ENCODE measurements around the gene IL24.
"Not testable (repeated sequence)": the region's sequence is repeated elsewhere in the genome, so short reads cannot be mapped to it uniquely, and the experiment has no call there.

The IL24 gene, protein sequence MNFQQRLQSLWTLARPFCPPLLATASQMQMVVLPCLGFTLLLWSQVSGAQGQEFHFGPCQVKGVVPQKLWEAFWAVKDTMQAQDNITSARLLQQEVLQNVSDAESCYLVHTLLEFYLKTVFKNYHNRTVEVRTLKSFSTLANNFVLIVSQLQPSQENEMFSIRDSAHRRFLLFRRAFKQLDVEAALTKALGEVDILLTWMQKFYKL

DNA sequence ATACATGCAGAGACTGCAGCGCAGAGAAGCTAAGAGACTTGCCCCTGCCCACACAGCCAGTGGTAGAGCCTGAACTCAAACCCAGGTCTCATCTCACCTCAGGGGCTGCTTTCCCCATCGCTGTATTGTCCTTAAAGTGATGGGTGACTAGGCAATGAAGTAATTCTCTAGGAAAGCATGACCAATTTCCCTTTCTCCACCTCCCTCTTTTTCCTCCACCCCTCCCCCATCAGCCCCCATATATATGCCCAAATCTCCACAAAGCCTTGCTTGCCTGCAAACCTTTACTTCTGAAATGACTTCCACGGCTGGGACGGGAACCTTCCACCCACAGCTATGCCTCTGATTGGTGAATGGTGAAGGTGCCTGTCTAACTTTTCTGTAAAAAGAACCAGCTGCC lies at the start of gene IL24:
Gene IL24, plus strand, starts transcription at position 269 of the 400 bp plus-strand sequence. CDS start 390 bp downstream, outside the sequence.
- DNase-seq (ENCODE audit: low spot score), result no peak

DNA sequence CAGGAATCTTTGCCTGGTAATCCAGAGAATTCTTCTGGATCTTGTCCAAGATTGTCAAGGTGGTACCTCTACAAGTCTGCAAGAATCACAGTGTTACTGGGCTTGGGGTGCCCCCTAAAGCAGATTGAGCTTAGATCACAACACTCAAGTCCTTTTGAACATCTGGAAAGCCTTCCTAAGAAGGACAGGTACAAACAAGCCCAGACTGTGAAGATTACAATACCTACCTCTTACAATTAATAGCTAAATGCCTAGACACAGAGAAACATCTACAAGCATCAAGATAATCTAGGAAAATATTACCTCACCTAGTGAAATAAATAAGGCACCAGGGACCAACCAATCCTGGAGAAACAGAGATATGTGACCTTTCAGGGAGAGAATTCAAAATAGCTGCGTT lies 49.3 kb upstream of the IL24 start:
- no peak for DNase-seq (ENCODE audit: low spot score)

DNA sequence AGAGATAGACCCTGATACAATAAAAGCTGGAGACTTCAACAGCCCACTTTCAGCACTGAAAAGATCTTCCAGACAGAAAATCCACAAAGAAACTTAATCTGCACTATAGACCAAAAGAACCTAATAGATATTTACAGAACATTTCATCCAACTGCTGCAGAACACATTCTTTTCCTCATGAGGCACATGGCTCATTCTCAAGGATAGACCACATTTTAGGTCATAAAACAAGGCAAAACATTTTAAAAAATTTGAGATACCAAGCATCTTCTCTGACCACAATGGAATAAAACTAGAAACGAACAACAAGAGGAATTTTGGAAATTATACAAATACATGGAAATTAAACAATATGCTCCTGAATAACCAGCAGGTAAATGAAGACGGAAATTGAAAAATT lies 46.8 kb upstream of the IL24 start:
- no peak for DNase-seq (ENCODE audit: low spot score)

DNA sequence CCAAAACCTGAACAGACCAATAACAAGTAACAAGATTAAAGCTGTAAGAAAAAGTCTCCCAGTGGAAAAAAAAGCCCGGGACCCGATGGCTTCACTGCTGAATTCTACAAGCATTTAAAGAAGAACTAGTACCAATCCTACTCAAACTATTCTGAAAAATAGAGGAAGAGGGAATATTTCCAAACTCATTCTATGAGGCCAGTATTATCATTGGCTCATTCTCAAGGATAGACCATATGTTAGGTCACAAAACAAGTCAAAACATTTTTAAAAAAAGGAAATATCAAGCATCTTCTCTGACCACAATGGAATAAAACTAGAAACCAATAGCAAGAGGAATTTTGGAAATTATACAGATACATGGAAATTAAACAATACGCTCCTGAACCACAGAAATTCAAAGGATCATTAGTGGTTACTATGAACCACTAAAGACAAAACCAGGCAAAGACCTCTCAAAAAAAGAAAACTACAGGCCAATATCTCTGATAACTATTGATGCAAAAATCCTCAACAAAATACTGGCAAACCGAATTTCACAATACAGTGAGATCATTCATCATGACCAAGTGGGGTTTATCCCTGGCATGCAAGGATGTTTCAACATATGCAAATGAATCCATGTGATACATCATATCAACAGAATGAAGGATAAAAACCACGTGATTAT lies 45.8 kb upstream of the IL24 start:
- DNase-seq (ENCODE audit: low spot score), result no peak

DNA sequence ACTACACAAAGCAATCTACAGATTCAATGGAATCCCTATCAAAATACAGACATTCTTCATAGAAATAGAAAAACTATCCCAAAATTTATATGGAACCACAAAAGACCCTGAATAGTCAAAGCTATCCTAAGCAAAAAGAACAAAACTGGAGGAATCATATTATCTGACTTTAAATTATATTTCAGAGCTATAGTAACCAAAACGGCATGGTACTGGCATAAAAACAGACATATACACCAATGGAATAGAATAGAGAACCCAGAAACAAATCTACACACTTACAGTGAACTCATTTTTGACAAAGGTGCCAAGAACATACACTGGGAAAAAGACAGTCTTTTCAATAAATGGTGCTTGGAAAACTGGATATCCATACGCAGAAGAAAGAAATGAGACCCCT lies 44.6 kb upstream of the IL24 start:
- not testable (repeated sequence) for DNase-seq (ENCODE audit: low spot score)

DNA sequence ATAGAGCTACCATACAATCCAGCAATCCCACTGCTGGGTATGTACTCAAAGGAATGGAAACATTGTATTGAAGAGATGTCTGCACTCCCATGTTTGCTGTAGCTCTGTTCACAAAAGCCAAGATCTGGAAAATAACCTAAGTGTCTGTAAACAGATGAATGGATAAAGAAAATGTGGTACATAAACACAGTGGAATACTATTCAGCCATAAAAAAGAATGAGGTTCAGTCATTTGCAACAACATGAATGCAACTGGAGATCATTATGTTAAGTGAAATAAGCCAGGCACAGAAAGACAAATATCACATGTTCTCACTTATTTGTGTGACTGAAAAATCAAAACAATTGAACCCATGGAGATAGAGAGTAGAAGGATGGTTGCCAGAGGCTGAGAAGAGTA lies 43.5 kb upstream of the IL24 start:
- not testable (repeated sequence) for DNase-seq (ENCODE audit: low spot score)

DNA sequence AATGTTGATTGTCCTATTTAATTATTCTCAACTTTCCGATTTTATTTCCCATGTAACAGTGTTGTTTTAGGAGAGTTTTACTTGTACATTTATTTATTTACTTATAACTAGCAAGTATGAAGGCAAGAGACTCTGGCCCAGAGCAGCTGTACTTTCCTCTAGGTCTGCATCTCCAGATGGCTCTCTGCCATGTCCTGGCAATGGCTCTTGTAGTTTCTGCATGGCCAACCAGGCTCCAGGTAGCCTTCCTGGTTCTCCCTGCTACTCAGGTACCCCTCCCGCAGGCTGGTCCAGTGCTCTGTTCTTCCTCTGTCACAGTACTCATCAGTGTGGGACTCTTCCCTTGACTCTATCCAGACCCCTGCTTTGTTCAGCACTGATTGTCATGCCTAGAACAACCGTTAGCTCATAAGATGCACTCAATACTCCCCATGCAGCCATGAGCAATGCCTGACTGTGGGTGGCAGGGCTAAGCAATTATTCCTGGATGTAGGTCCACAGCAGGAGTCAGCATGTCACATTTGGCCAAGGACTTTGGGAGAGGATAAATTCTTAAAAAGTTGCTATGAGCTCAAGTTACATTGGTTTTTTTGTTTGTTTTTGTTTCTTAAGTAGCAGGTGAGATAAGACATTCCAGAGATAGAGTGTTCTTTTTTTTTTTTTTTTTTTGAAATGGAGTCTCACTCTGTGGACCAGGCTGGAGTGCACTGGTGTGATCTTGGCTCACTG lies 42.7 kb upstream of the IL24 start:
- no peak for DNase-seq (ENCODE audit: low spot score)

DNA sequence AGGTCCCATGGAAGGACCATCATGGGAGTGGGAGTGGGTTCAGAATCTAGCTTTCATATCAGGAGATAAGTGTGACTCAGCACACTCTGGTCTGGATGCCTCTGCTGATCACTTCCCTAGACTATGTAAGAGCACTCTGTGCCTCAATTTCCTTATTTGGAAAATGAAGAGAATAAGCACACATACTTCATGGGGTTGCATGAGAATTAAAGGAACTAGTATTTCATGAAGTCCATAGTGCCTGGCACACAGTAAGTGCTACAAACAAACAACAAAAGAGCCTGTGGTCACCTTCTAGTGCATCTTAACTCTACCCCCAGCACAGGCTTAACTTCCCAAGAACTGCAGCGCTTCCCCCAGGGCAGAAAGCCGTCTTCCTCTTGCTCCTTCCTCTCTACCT lies 41.4 kb upstream of the IL24 start:
- DNase-seq (ENCODE audit: low spot score), result no peak

DNA sequence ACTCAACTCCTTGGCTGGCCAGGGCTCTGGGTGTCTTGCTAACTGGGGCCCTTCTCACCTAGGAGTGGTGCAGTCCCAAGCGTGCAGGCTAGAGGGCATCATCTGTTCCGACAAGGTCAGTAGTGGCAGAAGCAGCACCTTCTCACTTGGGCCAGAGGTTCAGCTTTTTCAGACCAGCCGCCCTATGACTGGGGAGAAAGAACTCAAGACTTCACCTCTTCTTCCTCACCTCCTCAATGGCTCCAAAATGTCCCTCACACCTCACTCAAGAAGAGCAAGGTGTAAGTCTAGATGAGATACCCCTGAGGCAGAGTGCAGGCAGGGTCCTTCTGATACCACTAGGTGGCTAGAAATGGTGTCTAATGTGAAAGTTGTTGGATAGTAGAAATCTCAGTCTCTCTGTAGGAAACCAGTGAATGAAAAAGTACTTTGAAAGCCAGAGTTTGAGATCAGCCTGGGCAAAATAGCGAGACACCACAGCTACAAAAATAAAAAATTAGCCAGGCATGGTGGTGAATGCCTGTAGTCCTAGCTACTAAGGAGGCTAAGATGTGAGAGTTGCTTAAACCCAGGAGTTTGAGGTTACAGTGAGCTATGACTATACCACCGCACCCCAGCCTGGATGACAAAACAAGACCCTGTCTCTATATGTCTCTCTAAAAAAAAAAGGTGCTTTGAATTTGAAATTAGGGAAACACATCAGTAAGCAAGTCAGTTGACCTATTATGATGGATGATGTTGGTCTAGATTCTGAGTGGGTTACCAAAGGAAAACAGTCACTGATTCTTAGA lies 40.4 kb upstream of the IL24 start:
- no peak for DNase-seq (ENCODE audit: low spot score)

DNA sequence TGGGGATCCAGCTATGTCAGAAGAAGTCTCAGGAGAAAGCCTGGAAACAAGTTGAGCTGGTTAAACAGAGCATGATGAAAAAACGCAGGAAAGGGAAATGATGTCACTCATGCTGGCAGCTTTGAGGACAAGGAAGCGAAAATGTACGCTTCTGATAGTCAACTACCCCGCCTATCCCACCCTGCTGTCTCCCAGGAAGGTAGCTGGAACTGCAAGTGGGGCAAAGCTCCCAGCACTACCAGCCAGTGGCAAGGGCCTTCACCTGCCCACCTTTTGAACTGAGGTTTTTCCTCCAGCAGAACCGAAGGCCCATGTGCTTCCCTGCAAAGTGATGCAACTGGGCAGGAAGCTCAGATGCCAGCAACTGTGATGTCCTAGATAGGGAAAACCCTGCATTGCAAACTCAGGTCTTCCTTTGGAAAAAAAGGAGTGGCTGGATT lies 38.1 kb upstream of the IL24 start:
- DNase-seq (ENCODE audit: low spot score), result no peak

DNA sequence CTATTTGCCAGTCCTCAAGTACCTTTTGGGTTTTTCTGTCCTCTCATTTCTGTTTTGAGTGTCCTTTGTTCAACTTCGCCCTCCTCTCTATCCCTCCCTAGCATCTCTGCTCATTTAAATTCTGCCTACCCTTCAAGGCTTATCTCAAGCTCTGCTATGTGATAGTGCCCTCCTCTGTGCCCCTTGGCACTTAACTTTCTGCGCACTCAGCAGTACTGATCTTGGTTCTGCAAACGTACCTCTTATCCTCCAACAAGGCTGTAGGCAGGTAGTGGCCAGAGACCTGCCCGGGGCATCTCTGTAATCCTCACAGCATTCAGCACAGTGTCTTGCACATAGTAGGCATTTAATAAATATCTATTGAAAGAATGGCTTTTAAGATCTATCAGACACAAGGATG lies 37.1 kb upstream of the IL24 start:
- DNase-seq (ENCODE audit: low spot score), result no peak

DNA sequence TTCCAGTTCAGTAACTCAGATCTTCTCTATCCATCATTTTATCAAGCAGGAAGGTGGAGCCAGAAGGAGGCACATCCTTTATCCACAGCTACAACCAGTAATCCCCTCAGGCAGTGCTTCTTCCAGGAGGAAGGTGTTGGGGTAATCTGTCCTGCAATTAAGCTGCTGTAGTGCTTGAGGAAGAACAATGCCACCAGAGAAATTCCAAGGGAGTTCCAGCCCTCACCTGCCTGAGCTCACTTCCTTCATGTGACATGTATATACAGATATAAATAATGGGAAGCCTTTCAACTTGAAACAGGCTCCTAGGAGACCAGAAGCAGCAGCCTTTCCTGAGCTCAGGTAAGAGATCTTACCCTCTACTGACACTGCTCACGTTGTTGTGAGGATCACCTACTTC lies 34.0 kb upstream of the IL24 start:
- DNase-seq (ENCODE audit: low spot score), result no peak

DNA sequence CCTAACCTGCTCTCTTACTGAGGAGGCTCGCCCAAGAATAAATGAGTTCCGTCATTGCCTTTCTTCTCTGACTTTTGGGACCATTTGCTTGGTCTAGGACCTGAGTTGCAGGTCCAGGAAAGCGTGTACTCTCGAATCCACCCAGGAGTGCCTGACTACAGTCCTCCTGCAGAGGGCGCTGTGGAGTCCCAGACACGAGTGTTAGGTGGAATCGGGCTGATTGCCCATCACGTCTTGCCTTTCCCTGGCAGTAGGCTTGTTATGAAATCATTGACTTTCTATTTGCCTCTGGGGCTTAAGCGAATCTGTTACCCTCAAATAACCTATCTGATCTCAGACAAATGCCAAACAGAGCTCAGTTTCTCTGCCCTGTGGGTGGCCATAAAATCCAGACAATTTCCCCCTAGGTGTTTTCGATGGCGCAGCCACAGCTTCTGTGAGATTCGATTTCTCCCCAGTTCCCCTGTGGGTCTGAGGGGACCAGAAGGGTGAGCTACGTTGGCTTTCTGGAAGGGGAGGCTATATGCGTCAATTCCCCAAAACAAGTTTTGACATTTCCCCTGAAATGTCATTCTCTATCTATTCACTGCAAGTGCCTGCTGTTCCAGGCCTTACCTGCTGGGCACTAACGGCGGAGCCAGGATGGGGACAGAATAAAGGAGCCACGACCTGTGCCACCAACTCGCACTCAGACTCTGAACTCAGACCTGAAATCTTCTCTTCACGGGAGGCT lies 32.1 kb upstream of the IL24 start, which contains the start of gene IL20:
Gene IL20, plus strand, starts transcription at position 685 of the 733 bp plus-strand sequence. CDS start 230 bp downstream, outside the sequence.
- peak; percentile 82 for DNase-seq (ENCODE audit: low spot score)

DNA sequence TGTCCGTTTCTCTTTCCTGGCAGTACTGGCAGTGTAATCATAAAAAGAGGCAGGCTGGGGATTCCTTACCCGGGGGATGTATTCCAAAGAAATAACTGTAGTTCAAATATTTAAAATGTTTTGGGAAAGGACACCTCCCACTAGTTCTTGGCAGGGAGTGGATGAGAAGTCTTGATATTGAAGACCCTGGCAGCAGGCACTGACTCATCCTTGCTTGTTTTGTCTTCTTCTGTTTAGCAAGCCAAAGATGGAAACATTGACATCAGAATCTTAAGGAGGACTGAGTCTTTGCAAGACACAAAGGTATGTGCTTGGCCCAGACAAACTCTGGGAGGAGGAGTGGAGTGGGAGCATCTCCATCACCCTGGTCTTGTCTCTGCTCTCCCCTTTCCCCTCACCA lies 31.2 kb upstream of the IL24 start:
- DNase-seq (ENCODE audit: low spot score), result peak; percentile 32

DNA sequence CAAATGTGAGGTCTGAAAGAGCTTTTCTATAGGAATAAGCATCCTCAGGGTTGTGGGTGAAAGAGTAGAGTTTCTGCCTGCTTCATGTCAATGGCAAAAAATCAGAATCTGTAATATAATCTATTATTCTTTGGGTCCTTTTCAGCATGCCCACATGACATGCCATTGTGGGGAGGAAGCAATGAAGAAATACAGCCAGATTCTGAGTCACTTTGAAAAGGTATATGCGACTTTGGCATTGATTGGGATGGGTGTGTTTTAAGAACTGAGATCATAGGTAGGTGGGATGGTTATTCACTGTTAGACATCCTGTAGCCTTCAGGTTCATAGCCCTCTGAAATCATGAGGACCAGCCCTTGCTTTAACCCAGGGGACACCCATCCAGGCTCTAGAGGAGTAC lies 30.0 kb upstream of the IL24 start:
- no peak for DNase-seq (ENCODE audit: low spot score)

DNA sequence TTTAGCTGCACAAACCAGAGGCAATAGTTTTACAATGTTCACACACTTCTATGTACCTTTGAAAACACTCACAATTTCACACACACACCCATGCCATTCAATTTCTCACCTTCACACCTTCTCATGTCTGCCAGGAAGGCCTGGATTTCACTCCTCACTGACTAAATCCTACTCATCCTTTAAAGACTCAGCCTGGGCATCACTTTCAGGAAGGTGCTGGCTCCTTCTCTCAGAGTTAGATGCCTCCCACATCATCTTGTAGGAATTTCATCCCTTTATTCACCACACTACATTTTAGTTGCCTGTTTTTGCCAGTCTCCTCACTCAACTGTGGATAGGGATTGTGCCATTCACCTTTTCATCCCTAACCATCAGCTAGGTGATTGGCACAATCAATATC lies 29.5 kb upstream of the IL24 start:
- DNase-seq (ENCODE audit: low spot score), result no peak

DNA sequence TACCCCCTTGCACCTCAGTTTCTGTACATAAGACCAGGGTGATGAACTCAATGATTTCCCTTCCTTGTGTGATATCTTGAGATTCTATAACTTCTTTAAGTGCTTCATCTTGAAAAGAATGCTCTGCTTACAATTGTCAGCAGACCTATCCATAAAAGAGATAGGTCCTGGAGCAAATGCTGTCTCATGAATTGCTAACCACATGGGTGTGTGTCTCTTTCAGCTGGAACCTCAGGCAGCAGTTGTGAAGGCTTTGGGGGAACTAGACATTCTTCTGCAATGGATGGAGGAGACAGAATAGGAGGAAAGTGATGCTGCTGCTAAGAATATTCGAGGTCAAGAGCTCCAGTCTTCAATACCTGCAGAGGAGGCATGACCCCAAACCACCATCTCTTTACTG lies 29.0 kb upstream of the IL24 start:
- no peak for DNase-seq (ENCODE audit: low spot score)

DNA sequence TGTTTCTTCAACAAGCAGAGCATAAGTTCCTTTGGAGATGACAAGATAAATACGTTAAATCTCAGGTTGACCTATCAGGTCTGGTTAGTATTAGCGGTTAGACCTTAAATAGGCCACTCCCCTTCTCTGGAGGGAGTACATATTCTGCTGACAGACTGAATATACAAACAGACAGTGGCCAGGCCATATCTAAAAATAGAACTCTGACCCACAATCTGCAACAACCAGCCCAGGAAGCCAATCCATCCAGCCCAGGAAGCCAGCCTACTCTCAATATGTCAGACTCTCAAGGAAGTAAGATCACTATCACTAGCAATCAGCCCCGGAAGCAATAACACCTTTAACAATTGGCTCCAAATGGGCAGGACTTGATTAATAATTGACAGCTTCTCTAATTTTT lies 25.1 kb upstream of the IL24 start:
- DNase-seq (ENCODE audit: low spot score), result no peak

DNA sequence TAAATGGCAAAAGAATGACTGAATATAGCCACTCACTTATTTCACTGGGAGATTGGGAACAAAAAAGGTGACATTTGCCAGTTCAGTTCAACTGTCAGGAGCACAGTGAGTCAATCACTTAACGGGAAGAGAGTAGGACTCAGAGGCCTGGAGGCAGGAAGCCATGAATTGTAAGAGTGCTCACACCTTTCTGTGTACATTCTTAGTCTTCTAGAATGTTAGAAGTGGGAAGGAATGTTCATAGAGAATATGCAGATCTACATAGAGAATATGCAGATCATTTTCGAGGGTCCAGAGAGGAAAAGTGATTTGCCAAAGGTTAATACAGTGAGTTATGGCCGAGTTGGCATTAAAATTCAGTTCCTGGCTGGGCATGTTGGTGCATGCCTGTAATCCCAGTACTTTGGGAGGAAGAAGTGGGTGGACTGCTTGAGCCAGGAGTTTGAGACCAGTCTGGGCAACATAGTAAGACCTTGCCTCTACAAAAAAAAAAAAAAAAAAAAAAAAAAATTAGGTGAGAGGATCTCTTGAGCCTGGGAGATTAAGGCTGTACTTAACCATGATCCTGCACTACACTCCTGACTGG lies 23.5 kb upstream of the IL24 start:
- DNase-seq (ENCODE audit: low spot score), result no peak

DNA sequence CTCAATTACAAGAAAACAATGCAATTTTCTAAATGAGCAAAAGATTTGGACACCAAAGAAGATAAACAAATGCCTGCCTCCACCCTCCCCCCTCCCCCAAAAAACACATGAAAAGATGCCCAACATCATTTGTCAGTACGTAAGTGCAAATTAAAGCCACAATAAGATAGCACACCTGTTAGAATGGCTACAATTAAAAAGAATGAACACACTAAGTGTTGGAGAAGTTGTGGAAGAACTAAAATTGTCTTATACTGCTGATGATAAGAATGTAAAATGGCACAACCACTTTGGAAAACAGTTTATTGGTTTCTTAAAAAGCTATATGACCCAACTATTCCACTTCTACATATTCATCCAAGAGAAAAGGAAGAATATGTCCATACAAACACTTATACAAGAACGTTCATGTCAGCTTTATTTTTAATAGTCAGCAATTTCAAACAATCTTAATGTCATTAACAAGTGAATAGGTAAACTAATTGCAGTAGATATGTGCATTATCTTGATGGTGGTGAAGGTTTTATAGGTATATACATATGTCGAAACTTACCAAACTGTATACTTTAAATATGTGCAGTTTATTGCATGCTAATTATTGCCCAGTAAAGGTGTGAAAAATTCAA lies 21.4 kb upstream of the IL24 start:
- no peak for DNase-seq (ENCODE audit: low spot score)

DNA sequence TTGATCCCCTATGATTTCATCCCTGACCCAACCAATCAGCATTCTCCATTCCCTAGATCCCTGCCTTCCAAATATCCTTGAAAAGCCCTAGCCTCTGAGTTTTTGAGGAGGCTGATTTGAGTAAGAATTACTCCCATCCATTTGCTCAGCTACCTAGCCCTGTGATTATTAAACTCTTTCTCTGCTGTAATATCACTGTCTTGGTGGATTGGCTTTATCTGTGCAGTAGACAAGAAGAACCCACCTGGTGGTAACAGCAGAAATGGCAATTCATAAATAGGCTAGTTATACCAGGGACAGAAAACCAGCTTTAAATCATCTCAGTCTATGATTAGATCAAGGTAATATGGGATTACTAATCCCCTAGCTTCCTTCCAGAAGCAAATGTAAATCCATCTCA lies 18.8 kb upstream of the IL24 start:
- DNase-seq (ENCODE audit: low spot score), result no peak

Measured in AG20443 (cell line).